Fibroblast of lung (primary cell): ENCODE results near the gene MRPL55.

Experiments
- EZH2 ChIP-seq: IDR thresholded peaks from 2 replicates; pipeline ENCODE4 v1.5.1; 2012; ENCODE audit warnings: low read length, control low read depth, mild to moderate bottlenecking; ENCODE audit errors: missing control alignments
- TF ChIP-seq, protein P1 (sequence below), 2 donors: IDR thresholded peaks in 1 of 2; conservative IDR thresholded peaks in 1 of 2; 1 replicate in 1 of 2; 2 replicates in 1 of 2; pipeline ENCODE4 v1.5.1; 2011 to 2012; ENCODE audit warnings: low read length in 2 of 2, control low read depth in 1 of 2, inconsistent platforms in 1 of 2, low read depth in 1 of 2, mild to moderate bottlenecking in 1 of 2

DNA sequence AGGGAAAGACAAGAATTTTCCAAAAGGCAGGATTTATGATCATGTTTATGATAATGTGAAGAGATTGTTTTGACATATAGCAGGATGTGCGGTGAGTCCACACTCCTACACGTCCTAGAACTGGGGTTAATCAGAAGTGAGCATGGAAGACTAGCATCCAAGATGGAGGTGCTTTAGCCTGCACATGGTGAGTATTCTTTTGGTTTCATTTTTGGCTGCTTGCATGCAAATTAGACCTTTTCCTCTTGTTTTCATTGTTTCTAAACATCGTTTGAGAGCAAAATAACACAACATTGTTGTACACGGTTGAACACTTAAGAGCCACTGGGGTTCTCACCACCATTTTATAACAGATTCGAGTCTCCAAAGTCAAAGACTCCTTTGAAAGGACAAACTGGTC, 16.1 kb upstream of the MRPL55 start:
- TF ChIP-seq, protein P1, sequence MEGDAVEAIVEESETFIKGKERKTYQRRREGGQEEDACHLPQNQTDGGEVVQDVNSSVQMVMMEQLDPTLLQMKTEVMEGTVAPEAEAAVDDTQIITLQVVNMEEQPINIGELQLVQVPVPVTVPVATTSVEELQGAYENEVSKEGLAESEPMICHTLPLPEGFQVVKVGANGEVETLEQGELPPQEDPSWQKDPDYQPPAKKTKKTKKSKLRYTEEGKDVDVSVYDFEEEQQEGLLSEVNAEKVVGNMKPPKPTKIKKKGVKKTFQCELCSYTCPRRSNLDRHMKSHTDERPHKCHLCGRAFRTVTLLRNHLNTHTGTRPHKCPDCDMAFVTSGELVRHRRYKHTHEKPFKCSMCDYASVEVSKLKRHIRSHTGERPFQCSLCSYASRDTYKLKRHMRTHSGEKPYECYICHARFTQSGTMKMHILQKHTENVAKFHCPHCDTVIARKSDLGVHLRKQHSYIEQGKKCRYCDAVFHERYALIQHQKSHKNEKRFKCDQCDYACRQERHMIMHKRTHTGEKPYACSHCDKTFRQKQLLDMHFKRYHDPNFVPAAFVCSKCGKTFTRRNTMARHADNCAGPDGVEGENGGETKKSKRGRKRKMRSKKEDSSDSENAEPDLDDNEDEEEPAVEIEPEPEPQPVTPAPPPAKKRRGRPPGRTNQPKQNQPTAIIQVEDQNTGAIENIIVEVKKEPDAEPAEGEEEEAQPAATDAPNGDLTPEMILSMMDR (conservative IDR thresholded peaks at IDR 0.05 in 1 of 2, IDR thresholded peaks at IDR 0.05 in 1 of 2; ENCODE audit: low read depth in 1 of 2, low read length in 2 of 2): no peak
- TF ChIP-seq EZH2: no peak
